Measurements from ENCODE around the gene GPR183.

The GPR183 gene

DNA sequence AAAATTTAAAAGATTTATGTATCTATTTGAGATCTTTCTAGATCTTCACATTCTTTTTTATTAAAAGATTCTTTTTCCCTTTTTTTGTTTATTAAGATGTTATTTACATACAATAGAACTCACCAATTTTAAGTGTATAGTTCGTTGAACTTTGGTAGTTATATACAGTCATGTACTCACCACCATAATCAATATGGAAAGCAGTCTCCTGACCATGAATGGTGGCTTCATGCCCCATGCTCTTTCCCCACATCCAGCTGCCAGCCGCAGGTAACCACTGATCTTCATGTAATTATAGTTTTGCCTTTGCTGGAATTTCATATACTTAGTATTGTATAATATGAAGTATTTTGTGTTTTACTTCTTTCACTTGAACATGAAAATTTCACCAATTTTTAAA, 20.6 kb upstream of the GPR183 start:
- Histone ChIP-seq H3F3A (ENCODE audit: insufficient read depth) (no peaks in the 10 kb centered on the region), H3K4me2 (ENCODE audit: low read depth, low read length, poor library complexity, severe bottlenecking) (no peak overlapping the region), H3K27me3 (ENCODE audit: low read length) (no peaks in the 10 kb centered on the region), H3K9me2 (replicated peaks; ENCODE audit: insufficient read depth, low read length) (no peaks in the 10 kb centered on the region), H3K9me3 (ENCODE audit: insufficient read depth, low read length) (no peaks in the 10 kb centered on the region), H3K9ac (ENCODE audit: low read length) (no peak overlapping the region), H3K4me3 (ENCODE audit: insufficient read depth, low read length, poor library complexity, severe bottlenecking) (no peak overlapping the region), H2AFZ (ENCODE audit: low read depth, low read length, severe bottlenecking) (no peak overlapping the region), H3K27ac (ENCODE audit: low read depth, low read length) (no peak overlapping the region), H4K20me1 (ENCODE audit: low read depth, low read length) (no peaks in the 10 kb centered on the region), H3K36me3 (ENCODE audit: low read length) (peaks cover 9% of the 10 kb centered on the region; the same call in 1 of the 2 replicates), H3K79me2 (ENCODE audit: insufficient read depth, low read length) (no peaks in the 10 kb centered on the region)
- TF ChIP-seq, protein P1, sequence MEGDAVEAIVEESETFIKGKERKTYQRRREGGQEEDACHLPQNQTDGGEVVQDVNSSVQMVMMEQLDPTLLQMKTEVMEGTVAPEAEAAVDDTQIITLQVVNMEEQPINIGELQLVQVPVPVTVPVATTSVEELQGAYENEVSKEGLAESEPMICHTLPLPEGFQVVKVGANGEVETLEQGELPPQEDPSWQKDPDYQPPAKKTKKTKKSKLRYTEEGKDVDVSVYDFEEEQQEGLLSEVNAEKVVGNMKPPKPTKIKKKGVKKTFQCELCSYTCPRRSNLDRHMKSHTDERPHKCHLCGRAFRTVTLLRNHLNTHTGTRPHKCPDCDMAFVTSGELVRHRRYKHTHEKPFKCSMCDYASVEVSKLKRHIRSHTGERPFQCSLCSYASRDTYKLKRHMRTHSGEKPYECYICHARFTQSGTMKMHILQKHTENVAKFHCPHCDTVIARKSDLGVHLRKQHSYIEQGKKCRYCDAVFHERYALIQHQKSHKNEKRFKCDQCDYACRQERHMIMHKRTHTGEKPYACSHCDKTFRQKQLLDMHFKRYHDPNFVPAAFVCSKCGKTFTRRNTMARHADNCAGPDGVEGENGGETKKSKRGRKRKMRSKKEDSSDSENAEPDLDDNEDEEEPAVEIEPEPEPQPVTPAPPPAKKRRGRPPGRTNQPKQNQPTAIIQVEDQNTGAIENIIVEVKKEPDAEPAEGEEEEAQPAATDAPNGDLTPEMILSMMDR (IDR thresholded peaks at IDR 0.05; ENCODE audit: insufficient read depth, low read length, poor library complexity, severe bottlenecking) = no peak
- TF ChIP-seq EZH2phosphoT487 (conservative IDR thresholded peaks at IDR 0.05; ENCODE audit: low read length) = no peak

- H3K9ac ChIP-seq (ENCODE audit: low read length) = no peak overlapping the region
- H3K9me3 ChIP-seq (ENCODE audit: insufficient read depth, low read length) = no peaks in the 10 kb centered on the region
- H2AFZ ChIP-seq (ENCODE audit: low read depth, low read length, severe bottlenecking) = no peak overlapping the region
- TF ChIP-seq, protein P1 (IDR thresholded peaks at IDR 0.05; ENCODE audit: insufficient read depth, low read length, poor library complexity, severe bottlenecking) = no peak
- TF ChIP-seq EZH2phosphoT487 (conservative IDR thresholded peaks at IDR 0.05; ENCODE audit: low read length) = no peak
- no peaks in the 10 kb centered on the region for H3F3A ChIP-seq (ENCODE audit: insufficient read depth)
- H3K4me2 ChIP-seq (ENCODE audit: low read depth, low read length, poor library complexity, severe bottlenecking) = no peak overlapping the region
- H3K36me3 ChIP-seq (ENCODE audit: low read length) = peaks cover 9% of the 10 kb centered on the region; the same call in 1 of the 2 replicates
- H3K27me3 ChIP-seq (ENCODE audit: low read length) = no peaks in the 10 kb centered on the region
- H3K79me2 ChIP-seq (ENCODE audit: insufficient read depth, low read length) = no peaks in the 10 kb centered on the region
- no peaks in the 10 kb centered on the region for H3K9me2 ChIP-seq (replicated peaks; ENCODE audit: insufficient read depth, low read length)
- H3K4me3 ChIP-seq (ENCODE audit: insufficient read depth, low read length, poor library complexity, severe bottlenecking) = no peak overlapping the region
- H4K20me1 ChIP-seq (ENCODE audit: low read depth, low read length) = no peaks in the 10 kb centered on the region
- H3K27ac ChIP-seq (ENCODE audit: low read depth, low read length) = no peak overlapping the region
These were observed 19.9 kb upstream of the GPR183 start for GRCh38 chr13:99327126-99327525.

GRCh38 chr13:99326012-99326411, 18.8 kb upstream of the GPR183 start:
- Histone ChIP-seq H4K20me1 (ENCODE audit: low read depth, low read length) (no peaks in the 10 kb centered on the region), H3K9me2 (replicated peaks; ENCODE audit: insufficient read depth, low read length) (no peaks in the 10 kb centered on the region), H3K4me2 (ENCODE audit: low read depth, low read length, poor library complexity, severe bottlenecking) (peak overlapping the region; percentile 19), H3F3A (ENCODE audit: insufficient read depth) (no peaks in the 10 kb centered on the region), H3K36me3 (ENCODE audit: low read length) (peaks cover 9% of the 10 kb centered on the region; the same call in 1 of the 2 replicates), H3K9me3 (ENCODE audit: insufficient read depth, low read length) (no peaks in the 10 kb centered on the region), H3K27me3 (ENCODE audit: low read length) (no peaks in the 10 kb centered on the region), H3K4me3 (ENCODE audit: insufficient read depth, low read length, poor library complexity, severe bottlenecking) (no peak overlapping the region), H2AFZ (ENCODE audit: low read depth, low read length, severe bottlenecking) (no peak overlapping the region), H3K9ac (ENCODE audit: low read length) (no peak overlapping the region), H3K27ac (ENCODE audit: low read depth, low read length) (no peak overlapping the region), H3K79me2 (ENCODE audit: insufficient read depth, low read length) (no peaks in the 10 kb centered on the region)
- TF ChIP-seq, protein P1 (IDR thresholded peaks at IDR 0.05; ENCODE audit: insufficient read depth, low read length, poor library complexity, severe bottlenecking) = no peak
- TF ChIP-seq EZH2phosphoT487 (conservative IDR thresholded peaks at IDR 0.05; ENCODE audit: low read length) = no peak
